Thoracic aorta (tissue), 2 donors: ENCODE measurements around the gene GPBP1L1. TPM values are rescaled to one million over a fixed set of nuclear protein-coding genes. Genes with fewer than 3 reads are reported as not detected.
"Not testable (repeated sequence)": the region's sequence is repeated elsewhere in the genome, so short reads cannot be mapped to it uniquely, and the experiment has no call there.

Source experiments
- ATAC-seq: fragments of 150-250 bp; one replicate; pipeline ENCODE4 v1.8.0; 2017; ENCODE audit warnings: low read depth; ENCODE audit not compliant: insufficient number of reproducible peaks, low FRiP score
- DNase-seq: peaks from one replicate; pipeline ENCODE4 v3.0.0-alpha.2; 2020; ENCODE audit warnings: low spot score
- H3K27ac ChIP-seq, 2 donors: fragments of 200-600 bp; sonication (generic); 1 replicate in 1 of 2; 2 replicates in 1 of 2; pipeline ENCODE4 v1.5.1; 2016; ENCODE audit warnings: mild to moderate bottlenecking in 2 of 2, moderate library complexity in 2 of 2
- H3K27me3 ChIP-seq: fragments of 200-600 bp; sonication (generic); replicated peaks from 2 replicates; pipeline ENCODE4 v1.6.0; 2016; ENCODE audit warnings: mild to moderate bottlenecking; ENCODE audit not compliant: insufficient read depth
- H3K36me3 ChIP-seq: fragments of 200-600 bp; sonication (generic); one replicate; pipeline ENCODE4 v1.5.1; 2016
- H3K4me1 ChIP-seq, 2 donors: fragments of 200-600 bp; sonication (generic); 1 replicate in 1 of 2; 2 replicates in 1 of 2; pipeline versions ENCODE4 v1.5.1 to v1.6.0; 2016; ENCODE audit warnings: low read depth in 2 of 2, mild to moderate bottlenecking in 1 of 2; ENCODE audit not compliant: control insufficient read depth in 1 of 2
- H3K4me3 ChIP-seq: fragments of 200-600 bp; sonication (generic); 2 replicates; pipeline ENCODE4 v1.5.1; 2016; ENCODE audit warnings: mild to moderate bottlenecking
- H3K9me3 ChIP-seq: fragments of 200-600 bp; sonication (generic); 2 replicates; pipeline ENCODE4 v1.5.1; 2016
- CTCF ChIP-seq: fragments of 200-600 bp; sonication (generic); IDR thresholded peaks from one replicate; pipeline ENCODE4 v1.5.1; 2019; ENCODE audit warnings: antibody characterized with exemption
- total RNA-seq, 2 donors: library from RNA; depleted of rRNA; stranded (reverse); fragments of >200 nt; gene quantifications; one replicate each; pipeline versions ENCODE4 v1.1.0 to v1.2.3, GENCODE V29; 2016

GPBP1L1 gene
- total RNA-seq, 2 donors from 2014 or later = 103 to 120 TPM

GRCh38 chr1:45704637-45705036 lies 18.3 kb upstream of the GPBP1L1 start:
- TF ChIP-seq CTCF = no peak
- Histone ChIP-seq H3K9me3 (no peaks in the 10 kb centered on the region), H3K4me3 (no peak overlapping the region), H3K27ac (no peak overlapping the region), H3K27me3 (no peaks in the 10 kb centered on the region), H3K36me3 (peaks cover 5% of the 10 kb centered on the region), H3K4me1 (no peaks in the 10 kb centered on the region)
- ATAC-seq (no peak), DNase-seq (no peak)

- TF ChIP-seq CTCF = no peak
- ATAC-seq = no peak
- Histone ChIP-seq H3K4me3 (no peak overlapping the region), H3K9me3 (no peaks in the 10 kb centered on the region), H3K36me3 (peaks cover 15% of the 10 kb centered on the region), H3K4me1 (peaks cover 0 to 2% of the 10 kb centered on the region in 2 donors), H3K27me3 (no peaks in the 10 kb centered on the region), H3K27ac (no peak overlapping the region)
- no peak for DNase-seq
These were observed 8.5 kb upstream of the GPBP1L1 start for GRCh38 chr1:45694823-45695222.

- H3K9me3 ChIP-seq, H3K27me3 ChIP-seq, ATAC-seq, H3K4me3 ChIP-seq, H3K27ac ChIP-seq, DNase-seq: not testable (repeated sequence)
- Histone ChIP-seq H3K36me3 (peaks cover 15% of the 10 kb centered on the region), H3K4me1 (peaks cover 4 to 12% of the 10 kb centered on the region in 2 donors)
These were observed 7.5 kb upstream of the GPBP1L1 start for GRCh38 chr1:45693811-45694210.

- ATAC-seq = peak; percentile 56
- H3K4me1 ChIP-seq = peaks cover 18 to 32% of the 10 kb centered on the region in 2 donors
These were observed 1.7 kb upstream of the GPBP1L1 start, which contains the start of gene TMEM69 for GRCh38 chr1:45687754-45688740. Gene TMEM69, plus strand, starts transcription at chr1:45688181. Its CDS starts 2,888 bp downstream, at chr1:45691069.

GRCh38 chr1:45687014-45687753 lies 851 bp upstream of the GPBP1L1 start:
- ATAC-seq = peak; percentile 86
- TF ChIP-seq CTCF = no peak
- H3K4me1 ChIP-seq = peaks cover 19 to 41% of the 10 kb centered on the region in 2 donors

More at GRCh38 chr1:45687754-45688740, 1.7 kb upstream of the GPBP1L1 start, which contains the start of gene TMEM69:
- Histone ChIP-seq H3K27ac (peak within 1 kb of the TSS; percentile 94 to 100), H3K9me3 (no peaks in the 10 kb centered on the region), H3K4me3 (peak within 1 kb of the TSS; percentile 95), H3K36me3 (no peaks in the 10 kb centered on the region), H3K27me3 (no peaks in the 10 kb centered on the region)
- DNase-seq = peak; percentile 8
- TF ChIP-seq CTCF = peak; percentile 49

More at GRCh38 chr1:45687014-45687753, 851 bp upstream of the GPBP1L1 start:
- Histone ChIP-seq H3K36me3 (no peaks in the 10 kb centered on the region), H3K9me3 (no peaks in the 10 kb centered on the region), H3K27ac (peak overlapping the region; percentile 94 to 100), H3K4me3 (peak overlapping the region; percentile 95), H3K27me3 (no peaks in the 10 kb centered on the region)
- peak; percentile 92 for DNase-seq
